ENCODE data around the gene OMA1. TPM values are rescaled to one million over a fixed set of nuclear protein-coding genes. Genes with fewer than 3 reads are reported as not detected.
"Not testable (repeated sequence)": the region's sequence is repeated elsewhere in the genome, so short reads cannot be mapped to it uniquely, and the experiment has no call there.

The OMA1 gene
- 8.8 and 20.6 TPM in 2 replicates for total RNA-seq

DNA sequence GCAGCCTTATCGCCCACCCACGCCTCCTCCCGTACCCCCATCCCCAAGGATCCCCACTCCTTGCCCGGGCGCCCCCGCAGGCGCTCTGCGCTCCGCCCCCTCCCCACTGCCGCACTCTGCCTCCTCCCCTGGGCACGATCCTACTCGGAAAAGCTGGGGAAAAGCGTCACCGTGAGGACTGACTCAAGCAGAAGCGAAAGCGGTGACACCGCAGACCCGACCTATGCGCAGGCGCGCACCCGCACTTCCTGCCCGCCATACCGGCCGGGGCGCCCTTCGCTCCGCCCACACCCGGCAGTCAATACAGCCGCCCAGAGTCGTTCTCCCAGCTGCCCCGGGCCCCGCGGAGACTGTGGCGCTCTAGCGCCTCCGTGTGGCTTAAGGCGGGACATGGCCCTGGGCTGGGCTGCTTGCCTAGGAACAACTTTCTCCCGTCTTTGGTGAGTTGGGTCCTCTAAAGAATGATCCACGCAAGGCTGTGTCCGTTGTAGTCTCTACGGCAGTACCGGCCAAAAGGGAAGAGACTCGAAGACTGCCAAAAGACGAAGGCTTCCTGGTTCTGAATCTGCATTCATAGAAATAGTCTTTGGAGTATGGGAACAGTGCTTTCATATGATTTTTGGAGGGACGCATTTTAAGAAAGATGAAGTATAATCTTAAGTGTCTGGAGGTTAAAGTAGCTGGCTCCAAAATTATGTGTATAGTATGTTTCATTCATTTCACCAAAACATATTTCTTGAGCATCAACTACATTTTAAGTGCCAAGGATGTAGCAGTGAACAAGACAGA is at the start of gene OMA1:
Gene OMA1 (minus strand): TSS at position 207 of the 789 bp plus-strand sequence. CDS start 7,432 bp downstream, outside the sequence.
- peak; percentile 96 for DNase-seq (ENCODE audit: low read depth, low spot score)

DNA sequence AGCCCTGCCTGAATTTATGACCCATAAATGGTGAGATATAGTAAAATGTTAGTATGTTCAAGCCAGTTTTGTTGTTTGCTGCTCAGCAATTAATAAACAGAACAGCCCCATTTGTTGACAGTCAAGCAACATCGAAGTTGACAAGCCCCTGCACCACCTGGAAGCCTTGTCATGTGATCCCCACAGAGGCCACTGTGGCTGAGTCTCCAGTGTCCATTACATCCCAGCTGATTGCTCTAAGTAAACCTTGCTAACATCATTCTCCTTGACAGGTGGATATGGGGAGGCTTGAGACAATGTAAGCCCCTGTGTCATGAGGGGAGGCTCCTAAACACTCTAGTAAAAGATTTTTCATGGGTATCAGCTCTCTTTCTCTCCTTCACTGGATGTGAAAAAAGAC is 48.0 kb upstream of the OMA1 start:
- DNase-seq (ENCODE audit: low read depth, low spot score) = no peak

DNA sequence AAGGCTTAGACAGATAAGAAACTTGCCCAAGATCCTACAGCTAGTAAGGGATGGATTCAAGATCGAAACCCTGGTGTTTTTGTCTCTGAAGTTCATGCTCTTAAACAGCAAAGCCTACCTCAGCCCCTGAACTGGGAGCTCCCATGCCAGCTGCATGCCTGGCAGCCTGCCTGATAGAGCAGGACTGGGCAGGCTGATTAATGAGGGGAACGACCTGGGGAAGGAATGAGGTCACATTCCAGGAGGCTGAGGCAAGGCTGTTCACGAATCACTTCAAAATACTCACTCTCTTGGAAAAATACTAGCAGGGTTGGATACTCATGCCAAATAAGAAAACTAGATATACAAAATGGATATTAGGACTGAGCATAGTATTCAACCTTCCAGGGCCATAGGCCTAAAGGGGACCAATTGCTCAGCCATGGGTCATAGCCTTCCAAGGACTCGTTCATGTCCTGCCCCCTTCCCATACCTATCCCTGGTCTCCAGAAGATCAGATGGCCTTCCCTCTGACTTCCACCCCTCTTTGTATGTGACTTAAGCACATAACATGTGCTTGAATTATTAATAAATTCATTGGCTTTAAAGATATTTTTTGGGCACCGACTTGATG is 46.1 kb upstream of the OMA1 start:
- peak; percentile 95 for DNase-seq (ENCODE audit: low read depth, low spot score)

DNA sequence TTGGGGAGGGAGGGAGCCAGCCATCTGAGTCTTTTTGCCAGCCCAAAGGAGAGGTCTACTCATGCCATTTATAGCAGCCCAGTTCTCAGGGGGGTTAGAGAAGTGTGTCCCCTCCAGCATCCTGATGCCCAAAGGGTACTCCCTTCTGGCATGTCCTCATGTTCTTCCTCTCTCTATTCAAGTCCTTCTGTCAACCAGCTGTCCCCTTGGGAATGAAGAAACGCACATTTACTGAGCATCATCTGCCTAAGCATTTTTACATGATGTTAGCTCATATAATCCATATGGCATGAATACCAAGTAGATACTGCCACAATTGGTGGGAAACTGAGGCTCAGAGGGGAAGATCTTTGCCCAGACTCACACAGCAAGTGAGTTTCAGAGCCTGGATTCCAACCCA is 45.3 kb upstream of the OMA1 start:
- no peak for DNase-seq (ENCODE audit: low read depth, low spot score)

DNA sequence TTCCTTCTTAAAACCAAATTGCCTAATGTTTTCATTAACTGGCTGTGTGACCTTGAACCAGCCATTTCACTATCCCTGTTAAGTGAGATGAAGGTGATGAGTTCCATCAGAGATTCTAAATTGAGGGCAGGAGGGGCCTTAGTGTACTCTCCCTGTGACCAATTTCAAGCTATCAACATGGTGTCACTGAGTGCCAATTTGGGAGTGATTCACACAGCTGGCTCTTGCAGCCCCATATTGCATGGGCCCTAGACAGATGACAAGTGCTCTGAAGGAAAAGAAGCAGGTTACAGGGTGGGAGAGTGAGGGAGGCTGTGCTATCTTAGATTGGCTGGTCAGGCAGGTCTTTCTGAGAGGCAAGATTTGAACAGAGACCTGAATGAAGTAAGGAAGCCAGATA is 43.5 kb upstream of the OMA1 start:
- DNase-seq (ENCODE audit: low read depth, low spot score) = no peak

DNA sequence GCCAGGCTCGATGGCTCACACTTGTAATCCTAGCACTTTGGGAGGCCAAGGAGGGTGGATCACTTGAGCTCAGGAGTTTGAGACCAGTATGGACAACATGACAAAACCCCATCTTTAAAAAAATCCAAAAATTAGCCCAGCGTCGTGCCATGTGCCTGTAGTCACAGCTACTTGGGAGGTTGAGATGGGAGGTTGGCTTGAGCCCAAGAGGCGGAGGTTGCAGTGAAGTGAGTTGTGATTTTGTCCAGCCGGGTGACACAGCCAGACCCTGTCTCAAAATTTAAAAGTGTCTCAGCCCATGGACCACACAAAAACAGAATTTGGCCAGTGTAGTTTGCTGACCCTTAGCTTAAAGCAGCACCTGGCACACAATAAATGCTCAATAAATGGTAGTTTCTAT is 41.9 kb upstream of the OMA1 start:
- no peak for DNase-seq (ENCODE audit: low read depth, low spot score)

DNA sequence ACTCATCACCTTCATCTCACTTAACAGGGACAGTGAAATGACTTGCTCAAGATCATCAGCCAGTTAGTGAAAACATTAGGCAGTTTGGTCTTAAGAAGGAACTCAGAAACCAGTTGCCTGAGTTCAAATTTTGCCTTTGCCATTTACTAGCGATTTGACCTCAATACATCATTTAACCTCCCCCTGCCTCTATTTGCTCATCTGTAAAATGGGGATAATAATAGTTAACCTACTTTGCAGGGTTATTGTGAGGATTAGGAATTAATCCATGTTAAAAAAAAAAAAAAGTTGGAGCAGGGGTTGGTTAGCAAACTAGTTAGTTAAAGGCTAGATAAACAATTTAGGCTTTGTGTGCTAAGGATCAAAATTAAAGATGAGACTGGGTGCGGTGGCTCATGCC is 41.1 kb upstream of the OMA1 start:
- DNase-seq (ENCODE audit: low read depth, low spot score) = no peak

DNA sequence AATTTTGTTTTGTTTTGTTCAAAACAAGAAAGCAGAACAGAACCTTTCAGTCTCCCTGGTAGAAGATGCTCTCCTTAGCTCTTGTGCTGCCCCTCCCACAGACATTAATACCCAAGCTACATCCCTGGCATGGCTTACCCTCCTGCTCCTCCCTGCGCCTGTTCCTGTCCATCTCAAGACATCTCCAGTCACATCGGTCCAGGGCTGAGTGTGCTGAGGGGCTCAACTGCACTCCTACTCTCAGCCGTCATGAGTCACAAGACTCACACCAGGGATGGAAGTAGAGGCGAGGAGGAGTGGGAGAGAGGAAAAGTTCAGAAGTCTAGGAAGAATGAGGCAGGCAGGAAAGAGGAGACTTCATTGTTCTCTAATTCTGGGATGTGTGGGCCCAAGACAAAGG is 39.7 kb upstream of the OMA1 start:
- DNase-seq (ENCODE audit: low read depth, low spot score) = no peak

DNA sequence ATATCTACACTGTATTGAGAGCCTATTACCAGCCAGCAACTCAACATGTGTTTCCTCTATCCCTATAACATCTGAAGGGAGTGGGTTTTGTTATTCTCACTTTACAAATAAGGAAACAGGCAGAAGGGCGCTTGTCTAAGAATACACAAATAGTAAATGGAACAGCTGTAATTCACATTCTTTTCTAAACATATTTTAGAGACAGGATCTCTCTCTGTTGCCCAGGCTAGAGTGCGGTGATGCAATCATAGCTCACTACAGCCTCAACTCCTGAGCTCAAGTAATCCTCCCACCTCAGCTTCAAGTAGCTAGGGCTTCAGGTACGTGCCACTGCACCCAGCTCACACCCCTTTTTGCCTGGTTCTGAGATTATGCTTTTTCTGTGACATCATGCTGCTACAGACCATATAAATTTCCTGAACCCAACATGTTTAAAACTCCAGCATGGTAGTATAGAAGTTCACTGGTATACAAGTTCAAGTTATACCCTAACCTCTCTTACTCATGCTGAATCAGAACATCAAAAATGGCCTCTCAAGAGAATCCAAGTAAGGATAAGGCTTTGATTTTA is 39.1 kb upstream of the OMA1 start:
- no peak for DNase-seq (ENCODE audit: low read depth, low spot score)

DNA sequence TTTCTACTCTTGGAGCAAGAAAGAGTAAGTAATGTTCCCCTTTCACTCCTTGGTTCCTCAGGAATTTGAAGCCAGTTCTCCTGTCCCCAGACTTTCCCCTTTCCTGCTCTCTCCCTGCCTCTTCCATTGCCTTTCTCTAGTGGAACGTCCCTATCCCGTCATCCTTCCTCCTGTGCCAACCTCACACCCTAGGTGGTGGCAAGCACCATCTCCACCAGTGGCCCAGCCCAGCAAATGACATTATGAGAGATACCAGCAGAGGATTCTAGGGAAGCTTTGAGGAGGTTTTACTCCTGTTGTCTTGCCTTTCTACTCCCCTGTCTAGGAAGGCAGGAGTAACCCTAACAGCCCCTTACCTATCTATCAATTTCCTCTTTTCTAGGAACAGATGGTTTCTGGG is 38.6 kb upstream of the OMA1 start:
- no peak for DNase-seq (ENCODE audit: low read depth, low spot score)

DNA sequence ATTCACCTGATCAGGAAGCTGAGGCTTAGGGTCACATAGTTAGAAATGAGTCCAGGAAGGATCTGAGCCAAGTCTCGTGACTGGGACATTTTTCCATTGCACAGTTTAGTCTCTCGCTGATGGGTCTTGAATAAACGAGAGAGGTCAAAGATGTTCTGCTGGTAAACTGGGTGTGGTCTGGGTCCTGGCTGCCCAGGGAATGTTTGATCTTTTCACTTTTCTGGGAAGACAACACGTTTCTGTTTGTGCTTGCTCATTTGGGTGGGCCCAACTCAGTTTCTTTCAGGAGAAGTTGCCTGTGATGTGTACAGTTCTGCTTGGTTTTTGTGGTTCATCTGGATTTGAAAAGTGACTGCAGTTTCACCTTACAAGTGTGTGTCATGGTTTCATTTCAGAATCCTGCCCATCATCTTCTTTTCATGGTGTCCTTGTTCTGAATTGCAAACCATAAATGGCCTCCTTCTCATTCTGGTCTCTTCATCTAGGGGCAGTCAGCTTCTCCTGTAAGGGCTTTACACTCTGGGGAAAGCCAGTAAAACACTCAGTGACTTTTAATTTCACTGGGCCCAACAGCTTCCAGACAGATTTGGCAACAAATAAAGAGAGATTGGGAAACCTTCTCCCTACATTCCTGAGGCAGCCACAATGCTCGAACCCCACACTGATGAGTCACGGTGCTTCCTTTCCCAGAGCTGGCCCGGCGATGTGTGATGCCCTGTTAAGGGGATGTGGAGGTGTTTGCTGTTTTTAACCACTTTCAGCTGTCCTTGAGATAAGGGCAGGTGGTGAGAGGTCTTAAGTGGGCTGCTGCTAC is 37.8 kb upstream of the OMA1 start:
- DNase-seq (ENCODE audit: low read depth, low spot score) = peak; percentile 81

DNA sequence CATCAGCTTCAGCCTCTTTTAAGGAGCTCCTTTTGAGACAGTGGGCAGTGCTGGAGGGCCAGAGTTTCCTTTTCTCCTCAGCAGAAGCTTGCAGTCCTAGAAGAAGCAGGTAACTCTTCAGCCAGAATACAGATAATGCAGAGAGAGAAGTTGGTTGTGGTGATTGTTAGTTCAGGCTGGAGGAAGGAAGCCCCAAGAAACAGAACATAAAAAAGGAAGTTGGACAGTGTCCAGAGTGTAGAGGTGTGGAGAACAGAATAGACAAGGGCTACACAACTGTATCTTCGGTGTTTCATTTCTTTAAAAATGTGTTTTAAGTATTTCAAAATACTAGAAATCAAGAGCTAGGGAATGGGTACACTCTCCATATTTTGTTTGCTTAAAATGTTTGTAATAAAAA is 37.0 kb upstream of the OMA1 start:
- DNase-seq (ENCODE audit: low read depth, low spot score) = no peak

DNA sequence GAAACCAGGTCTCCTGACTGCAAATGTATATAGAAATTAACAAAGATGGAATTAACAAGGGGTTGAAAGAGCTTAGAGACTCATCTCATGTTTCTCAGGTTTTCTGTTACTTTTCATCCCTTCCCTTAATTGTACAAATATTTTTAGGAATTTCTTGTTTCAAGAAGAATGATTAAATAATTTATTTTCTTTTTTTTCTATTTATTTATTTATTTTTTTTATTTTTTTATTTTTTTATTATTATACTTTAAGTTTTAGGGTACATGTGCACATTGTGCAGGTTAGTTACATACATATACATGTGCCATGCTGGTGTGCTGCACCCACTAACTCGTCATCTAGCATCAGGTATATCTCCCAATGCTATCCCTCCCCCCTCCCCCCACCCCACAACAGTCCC is 35.6 kb upstream of the OMA1 start:
- not testable (repeated sequence) for DNase-seq (ENCODE audit: low read depth, low spot score)

DNA sequence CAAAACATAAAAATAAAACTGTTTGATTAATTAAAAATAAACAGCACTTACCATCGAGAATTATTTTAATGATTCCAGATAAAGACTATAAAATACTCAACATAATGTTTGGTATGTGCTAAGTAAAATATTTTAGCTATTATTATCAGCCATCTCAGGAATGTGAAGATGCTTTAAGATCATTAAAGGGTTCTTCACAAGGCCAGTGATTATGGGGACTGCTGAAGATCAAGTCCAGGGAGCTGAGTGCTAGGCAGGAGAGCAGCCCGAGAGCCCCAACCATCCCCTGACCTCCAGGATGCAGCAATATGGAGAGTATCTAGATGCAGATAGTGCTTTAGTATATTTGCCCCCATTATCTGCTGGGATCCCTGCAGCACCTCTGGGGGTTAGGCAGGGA is 35.1 kb upstream of the OMA1 start:
- no peak for DNase-seq (ENCODE audit: low read depth, low spot score)

DNA sequence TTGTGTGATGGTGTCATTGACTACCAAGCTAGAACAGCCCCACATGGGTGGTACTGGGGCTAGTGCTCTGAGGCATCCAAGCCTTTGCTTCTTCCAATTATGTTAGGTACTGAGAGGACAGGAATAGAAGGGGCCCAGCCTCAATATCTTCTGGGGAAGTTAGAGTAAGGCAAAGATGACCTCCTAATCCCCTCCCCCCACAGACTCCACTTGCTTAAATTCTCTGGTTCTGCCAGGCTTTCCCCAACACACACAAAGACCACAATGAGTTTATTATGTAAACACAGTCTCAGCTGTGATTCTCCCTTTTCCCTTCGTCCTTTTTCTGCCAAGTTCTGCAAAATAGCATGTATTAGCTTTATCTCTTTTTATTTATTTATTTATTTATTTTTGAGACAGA is 33.7 kb upstream of the OMA1 start:
- no peak for DNase-seq (ENCODE audit: low read depth, low spot score)

DNA sequence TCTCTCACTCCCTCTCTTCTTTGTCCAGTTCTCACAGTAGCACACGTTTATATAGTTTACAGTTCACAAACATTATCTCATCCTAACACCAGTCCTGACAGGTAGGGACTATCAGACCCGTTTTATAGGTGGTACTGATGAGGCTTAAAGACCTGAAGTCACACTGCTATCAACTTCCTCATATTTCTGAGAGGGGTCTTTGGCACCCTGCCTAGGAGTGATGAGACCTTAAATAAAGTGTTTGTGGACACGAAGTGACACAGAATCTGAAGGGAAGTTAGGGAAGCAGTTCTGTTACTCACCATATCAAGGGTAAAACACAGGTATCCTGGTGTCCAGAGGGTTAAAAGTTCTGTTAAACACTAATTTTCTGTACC is 31.1 kb upstream of the OMA1 start:
- no peak for DNase-seq (ENCODE audit: low read depth, low spot score)

DNA sequence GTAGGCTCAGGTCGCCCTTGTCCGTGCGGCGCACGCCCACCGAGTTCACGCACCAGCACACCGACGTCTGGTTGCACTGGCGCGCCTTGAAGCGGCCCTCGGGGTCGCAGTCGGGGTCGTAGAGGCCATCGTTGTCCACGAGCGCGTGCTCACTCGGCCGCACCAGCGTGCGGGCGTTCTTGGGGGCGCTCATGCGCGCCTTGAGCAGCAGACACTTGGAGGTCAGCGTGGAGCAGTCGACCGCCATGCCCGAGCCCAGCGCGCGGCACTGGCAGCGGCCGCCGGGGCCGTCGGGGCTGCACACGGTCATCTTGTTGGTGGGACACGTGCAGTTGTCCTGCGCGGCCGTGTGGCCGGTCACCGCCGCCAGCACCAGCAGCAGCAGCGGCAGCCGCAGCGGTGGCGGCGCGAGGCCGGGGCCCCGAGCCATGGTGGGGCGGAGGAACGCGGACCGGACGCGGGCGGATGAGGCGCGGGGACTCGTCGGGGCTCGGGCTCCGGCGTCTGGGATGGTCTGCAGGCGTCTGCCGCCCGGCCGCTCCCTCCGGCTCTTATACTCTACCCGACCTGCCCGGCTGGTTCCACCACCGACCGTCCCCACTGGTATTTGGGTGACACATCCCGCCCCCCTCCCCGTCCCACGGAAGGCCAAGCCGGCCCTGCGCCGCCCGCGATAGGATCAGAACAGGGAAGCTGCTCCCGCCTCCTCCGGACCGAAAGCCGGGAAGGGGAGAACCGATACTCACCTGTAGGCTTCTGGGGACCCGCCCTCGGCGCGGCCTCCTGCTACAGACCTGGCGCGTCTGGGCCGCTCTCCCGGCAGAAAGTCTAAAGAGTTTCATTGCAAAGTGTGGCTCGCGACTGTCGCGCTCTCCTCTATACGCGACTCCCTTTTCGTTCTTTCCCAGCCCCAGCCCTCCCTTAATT is 30.5 kb upstream of the OMA1 start, which contains the start of gene TACSTD2:
Gene TACSTD2 (minus strand): TSS at position 526 of the 927 bp plus-strand sequence. CDS start 96 bp downstream, at position 430.
- DNase-seq (ENCODE audit: low read depth, low spot score) = no peak

DNA sequence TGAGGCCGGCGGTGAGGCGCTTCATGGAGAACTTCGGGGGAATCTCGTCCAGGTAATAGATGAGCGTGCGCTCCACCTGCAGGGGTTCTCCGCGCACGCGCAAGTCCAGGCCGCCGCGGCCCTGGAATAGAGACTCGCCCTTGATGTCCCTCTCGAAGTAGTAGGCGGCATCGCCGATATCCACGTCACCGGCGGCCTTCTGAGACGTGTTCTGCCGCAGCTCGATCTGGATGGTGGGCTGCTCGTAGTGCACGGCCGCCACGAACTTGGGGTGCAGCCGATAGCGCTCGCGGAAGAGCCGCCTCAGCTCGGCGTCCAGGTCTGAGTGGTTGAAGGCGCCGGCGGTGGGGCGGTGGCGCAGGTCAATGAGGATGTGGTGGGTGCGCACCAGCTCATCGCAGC is 29.8 kb upstream of the OMA1 start:
- DNase-seq (ENCODE audit: low read depth, low spot score) = no peak

DNA sequence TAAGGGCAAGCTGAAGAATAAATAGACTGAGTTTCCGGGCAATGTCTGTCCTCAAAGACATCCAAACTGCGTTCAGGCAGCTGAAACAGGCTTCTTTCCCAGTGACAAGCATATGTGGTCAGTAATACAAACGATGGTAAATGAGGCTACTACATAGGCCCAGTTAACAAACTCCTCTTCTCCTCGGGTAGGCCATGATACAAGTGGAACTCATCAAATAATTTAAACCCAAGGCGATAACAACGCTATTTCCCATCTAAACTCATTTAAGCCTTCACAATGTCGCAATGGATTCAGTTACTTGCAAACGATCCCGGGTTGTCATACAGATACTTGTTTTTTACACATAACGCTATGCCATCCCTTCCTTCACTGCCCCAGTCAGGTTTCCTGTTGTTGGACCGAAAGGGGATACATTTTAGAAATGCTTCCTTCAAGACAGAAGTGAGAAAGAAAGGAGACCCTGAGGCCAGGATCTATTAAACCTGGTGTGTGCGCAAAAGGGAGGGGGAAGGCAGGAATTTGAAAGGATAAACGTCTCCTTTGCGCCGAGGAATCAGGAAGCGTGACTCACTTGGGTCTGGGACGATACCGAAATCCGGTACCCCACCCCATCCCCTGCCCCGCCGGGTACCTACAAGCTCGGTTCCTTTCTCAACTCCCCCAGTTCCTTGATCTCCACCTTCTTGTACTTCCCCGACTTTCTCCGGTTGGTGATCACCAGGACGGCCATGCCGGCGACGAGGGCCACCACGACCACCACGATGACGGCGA is 29.2 kb upstream of the OMA1 start:
- no peak for DNase-seq (ENCODE audit: low read depth, low spot score)

DNA sequence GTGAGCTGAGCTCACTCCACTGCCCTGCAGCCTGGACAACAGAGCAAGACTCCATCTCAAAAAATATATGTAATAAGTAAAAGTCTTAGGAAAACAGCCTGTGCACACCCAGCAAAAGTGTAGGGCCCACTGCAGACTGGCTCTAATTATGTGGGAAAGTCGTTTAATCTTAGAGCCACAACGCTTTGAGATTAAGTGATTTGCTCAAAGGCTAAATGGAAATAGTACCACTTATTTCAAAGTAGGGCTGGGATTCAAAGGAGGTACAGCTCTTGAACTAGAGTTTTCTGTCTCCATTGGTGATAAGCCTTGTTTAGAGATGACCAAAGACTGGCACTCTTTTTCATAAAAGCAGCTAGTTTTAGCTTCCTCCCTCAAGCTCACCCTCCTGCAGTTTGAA is 28.3 kb upstream of the OMA1 start:
- DNase-seq (ENCODE audit: low read depth, low spot score) = no peak

Measured in pulmonary artery endothelial cell (primary cell).